Measurements from ENCODE around the gene PELI2.

Gene PELI2

GRCh38 chr14:56172571-56172971 lies 54.4 kb downstream of the PELI2 start:
- no peak for DNase-seq (ENCODE audit: low spot score)

- no peak for DNase-seq (ENCODE audit: low spot score)
Observed at GRCh38 chr14:56173365-56173922, 55.2 kb downstream of the PELI2 start.

- DNase-seq (ENCODE audit: low spot score) = no peak
Observed at GRCh38 chr14:56175773-56176172, 57.6 kb downstream of the PELI2 start.

- no peak for DNase-seq (ENCODE audit: low spot score)
Observed at GRCh38 chr14:56176530-56176929, 58.3 kb downstream of the PELI2 start.

- no peak for DNase-seq (ENCODE audit: low spot score)
Observed at GRCh38 chr14:56177036-56177435, 58.8 kb downstream of the PELI2 start.

- no peak for DNase-seq (ENCODE audit: low spot score)
Observed at GRCh38 chr14:56180754-56181542, 62.7 kb downstream of the PELI2 start.

GRCh38 chr14:56181681-56182085 lies 63.5 kb downstream of the PELI2 start:
- DNase-seq (ENCODE audit: low spot score) = no peak

- DNase-seq (ENCODE audit: low spot score) = no peak
Observed at GRCh38 chr14:56182410-56182809, 64.2 kb downstream of the PELI2 start.

- no peak for DNase-seq (ENCODE audit: low spot score)
Observed at GRCh38 chr14:56183631-56184157, 65.5 kb downstream of the PELI2 start.

- no peak for DNase-seq (ENCODE audit: low spot score)
Observed at GRCh38 chr14:56185992-56186391, 67.8 kb downstream of the PELI2 start.

- DNase-seq (ENCODE audit: low spot score) = no peak
Observed at GRCh38 chr14:56187736-56188135, 69.5 kb downstream of the PELI2 start.

GRCh38 chr14:56189307-56189706 lies 71.1 kb downstream of the PELI2 start:
- no peak for DNase-seq (ENCODE audit: low spot score)

GRCh38 chr14:56193347-56193746 lies 75.1 kb downstream of the PELI2 start:
- DNase-seq (ENCODE audit: low spot score) = no peak

GRCh38 chr14:56194042-56194441 lies 75.8 kb downstream of the PELI2 start:
- DNase-seq (ENCODE audit: low spot score) = no peak

- DNase-seq (ENCODE audit: low spot score) = no peak
Observed at GRCh38 chr14:56195223-56195622, 77.0 kb downstream of the PELI2 start.

- no peak for DNase-seq (ENCODE audit: low spot score)
Observed at GRCh38 chr14:56195704-56196103, 77.5 kb downstream of the PELI2 start.

- no peak for DNase-seq (ENCODE audit: low spot score)
Observed at GRCh38 chr14:56196274-56196673, 78.1 kb downstream of the PELI2 start.

GRCh38 chr14:56197150-56197549 lies 78.9 kb downstream of the PELI2 start:
- no peak for DNase-seq (ENCODE audit: low spot score)

GRCh38 chr14:56198438-56198837 lies 80.2 kb downstream of the PELI2 start:
- DNase-seq (ENCODE audit: low spot score) = no peak

GRCh38 chr14:56199095-56199981 lies 81.1 kb downstream of the PELI2 start:
- DNase-seq (ENCODE audit: low spot score) = no peak

GRCh38 chr14:56199982-56200577 lies 81.9 kb downstream of the PELI2 start:
- DNase-seq (ENCODE audit: low spot score) = no peak

- no peak for DNase-seq (ENCODE audit: low spot score)
Observed at GRCh38 chr14:56202256-56202655, 84.0 kb downstream of the PELI2 start.

Data from HuH-7 (cell line).